ENCODE measurements around the gene HID1. TPM values are rescaled to one million over a fixed set of nuclear protein-coding genes. Genes with fewer than 3 reads are reported as not detected.

HID1 gene
- total and polyA plus RNA-seq, 2 experiments from 2014 or later: 8.7 to 10.9 TPM

DNA sequence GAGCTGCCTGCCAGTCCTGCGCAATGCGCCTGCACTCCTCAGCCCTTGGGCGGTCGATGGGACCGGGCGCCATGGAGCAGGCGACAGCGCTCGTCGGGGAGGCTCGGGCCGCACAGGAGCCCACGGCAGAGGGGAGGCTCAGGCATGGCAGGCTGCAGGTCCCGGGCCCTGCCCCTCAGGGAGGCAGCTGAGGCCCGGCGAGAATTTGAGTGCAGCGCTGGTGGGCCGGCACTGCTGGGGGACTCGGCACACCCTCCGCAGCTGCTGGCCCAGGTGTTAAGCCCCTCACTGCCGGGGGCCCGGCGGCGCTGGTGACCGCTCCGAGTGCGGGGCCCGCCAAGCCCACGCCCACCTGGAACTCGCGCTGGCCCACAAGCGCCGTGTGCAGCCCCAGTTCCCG, 65.5 kb downstream of the HID1 start:
- no peak for ATAC-seq
- peaks cover 40% of the 10 kb centered on the region for H3K4me1 Mint-ChIP-seq
- peaks cover 31% of the 10 kb centered on the region for H3K4me1 ChIP-seq (ENCODE audit: insufficient read depth)

More for the DNA sequence above, 65.5 kb downstream of the HID1 start:
- H3K4me2 ChIP-seq: no peak overlapping the region
- no peak for DNase-seq (ENCODE audit: low spot score)
- Mint-ChIP-seq H3K27me3 (ENCODE audit: insufficient read depth, low read depth, poor library complexity) (peaks cover 11% of the 10 kb centered on the region), H3K36me3 (ENCODE audit: low read depth) (peaks cover 3% of the 10 kb centered on the region; the same call in 1 of the 3 replicates), H3K4me3 (no peak overlapping the region), H3K27ac (no peak overlapping the region), H3K9me3 (peaks cover 5% of the 10 kb centered on the region; the same call in 2 of the 3 replicates)
- H3K27ac ChIP-seq (ENCODE audit: low read depth): no peak overlapping the region
- no peak overlapping the region for H2AFZ ChIP-seq
- no peaks in the 10 kb centered on the region for H3K79me2 ChIP-seq (replicated peaks; ENCODE audit: insufficient read depth)
- TF ChIP-seq CREB1 (CRISPR knock-in tag; IDR thresholded peaks at IDR 0.05; ENCODE audit: low read depth) (no peak), REST (IDR thresholded peaks at IDR 0.05; ENCODE audit: unreplicated experiment) (no peak), STAT1 (IDR thresholded peaks at IDR 0.05; ENCODE audit: unreplicated experiment) (no peak), POLR2AphosphoS5 (IDR thresholded peaks at IDR 0.05; ENCODE audit: low read depth) (no peak), EZH2 (IDR thresholded peaks at IDR 0.05; ENCODE audit: low read depth, unreplicated experiment) (no peak), NANOG (IDR thresholded peaks at IDR 0.05; ENCODE audit: borderline replicate concordance) (no peak), ZNF331 (CRISPR knock-in tag; IDR thresholded peaks at IDR 0.05; ENCODE audit: low read depth) (no peak), ZNF114 (CRISPR knock-in tag; IDR thresholded peaks at IDR 0.05) (no peak), JUNB (IDR thresholded peaks at IDR 0.05; ENCODE audit: unreplicated experiment) (no peak), EZH2phosphoT487 (IDR thresholded peaks at IDR 0.05; ENCODE audit: unreplicated experiment) (no peak)
- TF ChIP-seq, protein P1, sequence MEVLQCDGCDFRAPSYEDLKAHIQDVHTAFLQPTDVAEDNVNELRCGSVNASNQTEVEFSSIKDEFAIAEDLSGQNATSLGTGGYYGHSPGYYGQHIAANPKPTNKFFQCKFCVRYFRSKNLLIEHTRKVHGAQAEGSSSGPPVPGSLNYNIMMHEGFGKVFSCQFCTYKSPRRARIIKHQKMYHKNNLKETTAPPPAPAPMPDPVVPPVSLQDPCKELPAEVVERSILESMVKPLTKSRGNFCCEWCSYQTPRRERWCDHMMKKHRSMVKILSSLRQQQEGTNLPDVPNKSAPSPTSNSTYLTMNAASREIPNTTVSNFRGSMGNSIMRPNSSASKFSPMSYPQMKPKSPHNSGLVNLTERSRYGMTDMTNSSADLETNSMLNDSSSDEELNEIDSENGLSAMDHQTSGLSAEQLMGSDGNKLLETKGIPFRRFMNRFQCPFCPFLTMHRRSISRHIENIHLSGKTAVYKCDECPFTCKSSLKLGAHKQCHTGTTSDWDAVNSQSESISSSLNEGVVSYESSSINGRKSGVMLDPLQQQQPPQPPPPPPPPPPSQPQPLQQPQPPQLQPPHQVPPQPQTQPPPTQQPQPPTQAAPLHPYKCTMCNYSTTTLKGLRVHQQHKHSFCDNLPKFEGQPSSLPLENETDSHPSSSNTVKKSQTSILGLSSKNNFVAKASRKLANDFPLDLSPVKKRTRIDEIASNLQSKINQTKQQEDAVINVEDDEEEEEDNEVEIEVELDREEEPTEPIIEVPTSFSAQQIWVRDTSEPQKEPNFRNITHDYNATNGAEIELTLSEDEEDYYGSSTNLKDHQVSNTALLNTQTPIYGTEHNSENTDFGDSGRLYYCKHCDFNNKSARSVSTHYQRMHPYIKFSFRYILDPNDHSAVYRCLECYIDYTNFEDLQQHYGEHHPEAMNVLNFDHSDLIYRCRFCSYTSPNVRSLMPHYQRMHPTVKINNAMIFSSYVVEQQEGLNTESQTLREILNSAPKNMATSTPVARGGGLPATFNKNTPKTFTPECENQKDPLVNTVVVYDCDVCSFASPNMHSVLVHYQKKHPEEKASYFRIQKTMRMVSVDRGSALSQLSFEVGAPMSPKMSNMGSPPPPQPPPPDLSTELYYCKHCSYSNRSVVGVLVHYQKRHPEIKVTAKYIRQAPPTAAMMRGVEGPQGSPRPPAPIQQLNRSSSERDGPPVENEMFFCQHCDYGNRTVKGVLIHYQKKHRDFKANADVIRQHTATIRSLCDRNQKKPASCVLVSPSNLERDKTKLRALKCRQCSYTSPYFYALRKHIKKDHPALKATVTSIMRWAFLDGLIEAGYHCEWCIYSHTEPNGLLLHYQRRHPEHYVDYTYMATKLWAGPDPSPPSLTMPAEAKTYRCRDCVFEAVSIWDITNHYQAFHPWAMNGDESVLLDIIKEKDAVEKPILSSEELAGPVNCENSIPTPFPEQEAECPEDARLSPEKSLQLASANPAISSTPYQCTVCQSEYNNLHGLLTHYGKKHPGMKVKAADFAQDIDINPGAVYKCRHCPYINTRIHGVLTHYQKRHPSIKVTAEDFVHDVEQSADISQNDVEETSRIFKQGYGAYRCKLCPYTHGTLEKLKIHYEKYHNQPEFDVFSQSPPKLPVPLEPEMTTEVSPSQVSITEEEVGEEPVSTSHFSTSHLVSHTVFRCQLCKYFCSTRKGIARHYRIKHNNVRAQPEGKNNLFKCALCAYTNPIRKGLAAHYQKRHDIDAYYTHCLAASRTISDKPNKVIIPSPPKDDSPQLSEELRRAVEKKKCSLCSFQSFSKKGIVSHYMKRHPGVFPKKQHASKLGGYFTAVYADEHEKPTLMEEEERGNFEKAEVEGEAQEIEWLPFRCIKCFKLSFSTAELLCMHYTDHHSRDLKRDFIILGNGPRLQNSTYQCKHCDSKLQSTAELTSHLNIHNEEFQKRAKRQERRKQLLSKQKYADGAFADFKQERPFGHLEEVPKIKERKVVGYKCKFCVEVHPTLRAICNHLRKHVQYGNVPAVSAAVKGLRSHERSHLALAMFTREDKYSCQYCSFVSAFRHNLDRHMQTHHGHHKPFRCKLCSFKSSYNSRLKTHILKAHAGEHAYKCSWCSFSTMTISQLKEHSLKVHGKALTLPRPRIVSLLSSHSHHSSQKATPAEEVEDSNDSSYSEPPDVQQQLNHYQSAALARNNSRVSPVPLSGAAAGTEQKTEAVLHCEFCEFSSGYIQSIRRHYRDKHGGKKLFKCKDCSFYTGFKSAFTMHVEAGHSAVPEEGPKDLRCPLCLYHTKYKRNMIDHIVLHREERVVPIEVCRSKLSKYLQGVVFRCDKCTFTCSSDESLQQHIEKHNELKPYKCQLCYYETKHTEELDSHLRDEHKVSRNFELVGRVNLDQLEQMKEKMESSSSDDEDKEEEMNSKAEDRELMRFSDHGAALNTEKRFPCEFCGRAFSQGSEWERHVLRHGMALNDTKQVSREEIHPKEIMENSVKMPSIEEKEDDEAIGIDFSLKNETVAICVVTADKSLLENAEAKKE (CRISPR knock-in tag; IDR thresholded peaks at IDR 0.05): no peak
- TF ChIP-seq, protein P2, sequence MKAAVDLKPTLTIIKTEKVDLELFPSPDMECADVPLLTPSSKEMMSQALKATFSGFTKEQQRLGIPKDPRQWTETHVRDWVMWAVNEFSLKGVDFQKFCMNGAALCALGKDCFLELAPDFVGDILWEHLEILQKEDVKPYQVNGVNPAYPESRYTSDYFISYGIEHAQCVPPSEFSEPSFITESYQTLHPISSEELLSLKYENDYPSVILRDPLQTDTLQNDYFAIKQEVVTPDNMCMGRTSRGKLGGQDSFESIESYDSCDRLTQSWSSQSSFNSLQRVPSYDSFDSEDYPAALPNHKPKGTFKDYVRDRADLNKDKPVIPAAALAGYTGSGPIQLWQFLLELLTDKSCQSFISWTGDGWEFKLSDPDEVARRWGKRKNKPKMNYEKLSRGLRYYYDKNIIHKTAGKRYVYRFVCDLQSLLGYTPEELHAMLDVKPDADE (IDR thresholded peaks at IDR 0.05): no peak
- TF ChIP-seq, protein P3, sequence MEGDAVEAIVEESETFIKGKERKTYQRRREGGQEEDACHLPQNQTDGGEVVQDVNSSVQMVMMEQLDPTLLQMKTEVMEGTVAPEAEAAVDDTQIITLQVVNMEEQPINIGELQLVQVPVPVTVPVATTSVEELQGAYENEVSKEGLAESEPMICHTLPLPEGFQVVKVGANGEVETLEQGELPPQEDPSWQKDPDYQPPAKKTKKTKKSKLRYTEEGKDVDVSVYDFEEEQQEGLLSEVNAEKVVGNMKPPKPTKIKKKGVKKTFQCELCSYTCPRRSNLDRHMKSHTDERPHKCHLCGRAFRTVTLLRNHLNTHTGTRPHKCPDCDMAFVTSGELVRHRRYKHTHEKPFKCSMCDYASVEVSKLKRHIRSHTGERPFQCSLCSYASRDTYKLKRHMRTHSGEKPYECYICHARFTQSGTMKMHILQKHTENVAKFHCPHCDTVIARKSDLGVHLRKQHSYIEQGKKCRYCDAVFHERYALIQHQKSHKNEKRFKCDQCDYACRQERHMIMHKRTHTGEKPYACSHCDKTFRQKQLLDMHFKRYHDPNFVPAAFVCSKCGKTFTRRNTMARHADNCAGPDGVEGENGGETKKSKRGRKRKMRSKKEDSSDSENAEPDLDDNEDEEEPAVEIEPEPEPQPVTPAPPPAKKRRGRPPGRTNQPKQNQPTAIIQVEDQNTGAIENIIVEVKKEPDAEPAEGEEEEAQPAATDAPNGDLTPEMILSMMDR (conservative IDR thresholded peaks at IDR 0.05; ENCODE audit: low read depth in 2 of 2): no peak
- H4K20me1 ChIP-seq (replicated peaks; ENCODE audit: insufficient read depth): no peaks in the 10 kb centered on the region
- H3K4me3 ChIP-seq: no peak overlapping the region
- H3K36me3 ChIP-seq (ENCODE audit: insufficient read depth): no peaks in the 10 kb centered on the region
- H3F3A ChIP-seq (replicated peaks; ENCODE audit: low read depth): 0 out of 2 replicates have a peak, but pooled peaks cover 5% of the 10 kb centered on the region
- no peaks in the 10 kb centered on the region for H3K9me2 ChIP-seq (ENCODE audit: insufficient read depth)
- H3K27me3 ChIP-seq (ENCODE audit: insufficient read depth): no peaks in the 10 kb centered on the region

All from GM23338 (cell line).